ENCODE results near the gene YAF2.
A peak's percentile ranks its signal among the peaks of the same experiment; 100 is the strongest.

Gene YAF2

GRCh38 chr12:42145197-42145549 is 92.9 kb downstream of the YAF2 start:
- H3K27ac ChIP-seq = peak overlapping the region; percentile 89
- no peak for TF ChIP-seq CTCF (IDR thresholded peaks at IDR 0.05)

GRCh38 chr12:42144408-42145196 is 93.4 kb downstream of the YAF2 start, which contains the start of gene GXYLT1:
Gene GXYLT1, minus strand, starts transcription at chr12:42144874. Its CDS starts 228 bp downstream, at chr12:42144646.
- peaks cover 20 to 26% of the 10 kb centered on the region in 2 experiments for H3K4me1 ChIP-seq (ENCODE audit: control insufficient read depth in 1 of 2, insufficient read depth in 1 of 2, low read depth in 1 of 2, low read length in 1 of 2)
- peak within 1 kb of the TSS; percentile 76 to 80 for H3K4me3 ChIP-seq (ENCODE audit: low read depth in 1 of 2, low read length in 1 of 2)
- H3K36me3 ChIP-seq = no peaks in the 10 kb centered on the region
- no peaks in the 10 kb centered on the region for H3K9me3 ChIP-seq
- peak; percentile 45 for TF ChIP-seq CTCF (IDR thresholded peaks at IDR 0.05)
- peak within 1 kb of the TSS; percentile 89 for H3K27ac ChIP-seq
- H3K27me3 ChIP-seq = no peaks in the 10 kb centered on the region

More at GRCh38 chr12:42145197-42145549, 92.9 kb downstream of the YAF2 start:
- Histone ChIP-seq H3K27me3 (no peaks in the 10 kb centered on the region), H3K4me1 (ENCODE audit: control insufficient read depth in 1 of 2, insufficient read depth in 1 of 2, low read depth in 1 of 2, low read length in 1 of 2) (peaks cover 20 to 26% of the 10 kb centered on the region in 2 experiments), H3K9me3 (no peaks in the 10 kb centered on the region), H3K36me3 (no peaks in the 10 kb centered on the region), H3K4me3 (ENCODE audit: low read depth in 1 of 2, low read length in 1 of 2) (peak overlapping the region; percentile 76 to 80)

- H3K27me3 ChIP-seq = no peaks in the 10 kb centered on the region
- peaks cover 20 to 26% of the 10 kb centered on the region in 2 experiments for H3K4me1 ChIP-seq (ENCODE audit: control insufficient read depth in 1 of 2, insufficient read depth in 1 of 2, low read depth in 1 of 2, low read length in 1 of 2)
- no peak for TF ChIP-seq CTCF (IDR thresholded peaks at IDR 0.05)
- peak overlapping the region; percentile 76 to 80 for H3K4me3 ChIP-seq (ENCODE audit: low read depth in 1 of 2, low read length in 1 of 2)
- H3K27ac ChIP-seq = peak overlapping the region; percentile 89
- H3K9me3 ChIP-seq = no peaks in the 10 kb centered on the region
- H3K36me3 ChIP-seq = no peaks in the 10 kb centered on the region
Measured at GRCh38 chr12:42144158-42144407, 94.0 kb downstream of the YAF2 start.

GRCh38 chr12:42143452-42144157 is 94.4 kb downstream of the YAF2 start:
- TF ChIP-seq CTCF (IDR thresholded peaks at IDR 0.05) = no peak
- H3K27ac ChIP-seq = peak overlapping the region; percentile 89
- no peaks in the 10 kb centered on the region for H3K27me3 ChIP-seq
- peak overlapping the region; percentile 76 to 80 for H3K4me3 ChIP-seq (ENCODE audit: low read depth in 1 of 2, low read length in 1 of 2)
- H3K4me1 ChIP-seq (ENCODE audit: control insufficient read depth in 1 of 2, insufficient read depth in 1 of 2, low read depth in 1 of 2, low read length in 1 of 2) = peaks cover 20 to 26% of the 10 kb centered on the region in 2 experiments
- H3K9me3 ChIP-seq = no peaks in the 10 kb centered on the region
- no peaks in the 10 kb centered on the region for H3K36me3 ChIP-seq

- H3K27ac ChIP-seq = no peak overlapping the region
- TF ChIP-seq CTCF (IDR thresholded peaks at IDR 0.05) = no peak
- H3K27me3 ChIP-seq = no peaks in the 10 kb centered on the region
- no peaks in the 10 kb centered on the region for H3K9me3 ChIP-seq
- peaks cover 20 to 26% of the 10 kb centered on the region in 2 experiments for H3K4me1 ChIP-seq (ENCODE audit: control insufficient read depth in 1 of 2, insufficient read depth in 1 of 2, low read depth in 1 of 2, low read length in 1 of 2)
- H3K4me3 ChIP-seq (ENCODE audit: low read depth in 1 of 2, low read length in 1 of 2) = no peak overlapping the region
- H3K36me3 ChIP-seq = no peaks in the 10 kb centered on the region
Measured at GRCh38 chr12:42141981-42142606, 96.0 kb downstream of the YAF2 start.

All from neutrophil (primary cell).